Islet precursor cell (in vitro differentiated cells): Measurements from ENCODE around the gene FIGLA.
"Not testable (repeated sequence)": the region's sequence is repeated elsewhere in the genome, so short reads cannot be mapped to it uniquely, and the experiment has no call there.

ENCODE experiments used
- DNase-seq: peaks from one replicate; pipeline ENCODE4 v3.0.0-alpha.2; 2018

Gene FIGLA

DNA sequence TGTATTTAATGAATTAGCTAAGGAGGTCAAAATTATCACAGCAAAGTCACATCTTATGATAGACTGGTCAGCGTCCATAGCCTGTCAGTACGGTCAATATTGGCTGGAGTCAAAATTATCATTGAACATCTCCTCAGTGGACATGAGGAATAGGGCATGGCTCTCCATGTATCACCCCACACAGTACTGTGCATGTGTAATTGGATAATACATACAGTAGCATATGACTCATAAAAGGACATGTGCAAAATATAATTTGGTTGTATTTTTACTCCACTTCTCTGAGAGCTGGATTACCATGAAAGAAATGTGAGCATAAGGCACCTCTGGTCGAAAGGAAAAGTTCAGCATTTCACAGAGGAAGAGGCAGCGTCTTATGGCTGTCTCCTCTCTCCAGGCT is 47.4 kb downstream of the FIGLA start:
- no peak for DNase-seq

DNA sequence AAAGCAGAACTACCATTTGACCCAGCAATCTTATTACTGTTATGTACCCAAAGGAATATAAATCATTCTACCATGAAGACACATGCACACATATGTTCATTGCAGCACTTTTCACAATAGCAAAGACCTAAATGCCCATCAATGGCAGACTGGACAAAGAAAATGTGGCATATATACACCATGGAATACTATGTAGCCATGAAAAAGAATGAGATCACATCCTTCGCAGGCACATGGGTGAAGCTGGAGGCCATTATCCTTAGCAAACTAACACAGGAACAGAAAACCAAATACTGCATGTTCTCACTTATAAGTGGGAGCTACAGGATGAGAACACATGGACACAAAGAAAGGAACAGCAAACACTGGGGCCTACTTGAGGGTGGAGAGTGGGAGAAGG is 51.0 kb downstream of the FIGLA start:
- DNase-seq, result not testable (repeated sequence)

DNA sequence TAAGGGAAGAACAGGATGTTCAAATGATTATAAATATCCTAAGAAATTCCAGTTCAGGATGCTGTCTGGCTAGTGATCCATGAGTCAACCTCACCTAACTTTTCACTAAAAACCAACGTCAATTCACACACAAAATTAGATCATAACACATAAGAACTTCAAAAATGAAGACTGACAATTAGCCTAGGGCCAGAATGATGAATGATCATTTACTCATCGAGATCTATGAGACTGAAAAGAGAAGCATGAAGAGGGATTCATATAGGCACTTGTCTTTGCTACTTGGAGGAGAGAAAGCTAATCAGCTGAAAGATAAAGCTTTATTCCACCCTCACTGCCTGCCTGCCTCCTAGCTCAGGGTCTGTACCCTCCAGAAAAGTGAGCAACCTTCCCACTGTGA is 52.3 kb downstream of the FIGLA start:
- DNase-seq, result no peak

GRCh38 chr2:70735071-70735470 is 55.4 kb downstream of the FIGLA start:
- DNase-seq, result no peak

DNA sequence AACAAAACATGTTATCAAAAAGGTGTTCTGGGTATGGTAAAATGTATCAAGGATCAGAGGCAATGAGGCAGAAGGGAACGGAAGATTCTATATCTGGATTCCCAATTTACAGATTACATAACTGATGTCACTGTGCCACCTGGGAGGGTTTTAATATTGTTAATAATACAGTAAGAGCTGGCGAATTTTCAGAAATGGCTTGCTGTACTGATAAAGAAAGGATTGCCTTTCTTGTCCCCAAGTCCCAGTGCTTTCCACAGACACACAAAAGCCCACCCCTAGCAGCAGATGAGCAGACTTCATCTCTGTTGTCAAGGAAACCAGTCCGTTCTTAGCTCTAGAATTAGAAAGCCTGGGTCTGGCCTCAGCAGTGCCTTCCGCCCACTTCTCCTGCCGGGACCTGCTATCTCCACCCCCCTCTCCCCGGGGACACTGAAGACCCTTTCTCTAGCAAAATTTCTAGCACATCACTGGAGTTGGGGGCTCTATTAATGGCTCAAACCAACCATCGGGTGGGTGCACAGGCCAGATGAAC is 56.7 kb downstream of the FIGLA start:
- no peak for DNase-seq

- DNase-seq, result no peak
Measured at GRCh38 chr2:70732766-70733645, 57.4 kb downstream of the FIGLA start.

GRCh38 chr2:70730730-70731129 is 59.7 kb downstream of the FIGLA start:
- no peak for DNase-seq

DNA sequence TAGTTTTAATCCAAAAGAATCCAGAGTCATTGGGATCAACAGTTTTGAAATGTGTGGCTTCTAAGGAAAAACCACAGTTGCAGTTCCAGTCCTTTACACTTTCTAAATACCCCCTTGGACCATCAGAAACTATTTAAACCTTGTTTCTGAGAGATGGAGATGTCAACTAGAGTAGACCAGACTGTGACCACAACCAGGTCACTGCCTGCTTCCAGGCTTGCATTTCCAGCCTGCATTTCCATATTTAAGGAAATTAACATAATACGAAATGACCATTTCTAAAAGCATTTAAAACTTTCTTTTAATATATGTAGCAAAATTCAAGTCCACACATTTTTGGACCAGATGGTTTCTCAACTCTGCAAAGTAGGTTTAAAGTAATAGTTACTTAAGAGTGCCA is 60.8 kb downstream of the FIGLA start:
- DNase-seq, result no peak

GRCh38 chr2:70728128-70728527 is 62.3 kb downstream of the FIGLA start:
- DNase-seq, result no peak
